Panc1 (cell line): Measurements from ENCODE around the gene LRRC74A. TPM values are rescaled to one million over a fixed set of nuclear protein-coding genes. Genes with fewer than 3 reads are reported as not detected.

Experiments
- ATAC-seq: fragments of 200-7000 bp; cut with Tn5 transposase; 2 replicates; pipeline ENCODE4 v1.9.1; 2020; ENCODE audit warnings: mild to moderate bottlenecking, moderate library complexity
- BruUV-seq: library from RNA; stranded (reverse); fragments of 400-500 nt; replicated peaks from 2 replicates; lab custom pipeline; 2021; lab: Mats Ljungman, UMichigan
- CTCF ChIA-PET: fragments of 300-600 bp; sonication (Branson Sonifier 250); formaldehyde crosslinking; loops from one replicate; lab custom pipeline; 2022; ENCODE audit warnings: antibody characterized with exemption; lab: Charles Lee
- POLR2A ChIA-PET: fragments of 300-600 bp; sonication (Branson Sonifier 250); formaldehyde crosslinking; loops from one replicate; lab custom pipeline; 2022; ENCODE audit warnings: antibody characterized with exemption; lab: Charles Lee
- DNase-seq: peaks from one replicate; pipeline ENCODE4 v3.0.0-alpha.2; 2010; ENCODE audit warnings: low read depth, low spot score
- H3K27ac ChIP-seq: 2 replicates; pipeline ENCODE4 v1.5.1; 2011; ENCODE audit warnings: mild to moderate bottlenecking, low read length, inconsistent platforms
- H3K27me3 ChIP-seq: fragments of 200-500 bp; sonication (Bioruptor generic); 2 replicates; pipeline ENCODE4 v1.6.0; 2014; ENCODE audit warnings: low read length, inconsistent platforms; ENCODE audit not compliant: control insufficient read depth, insufficient read depth
- H3K36me3 ChIP-seq: fragments of 200-500 bp; sonication (Bioruptor generic); 2 replicates; pipeline ENCODE4 v1.5.1; 2014; ENCODE audit warnings: inconsistent platforms, mild to moderate bottlenecking, low read length, moderate library complexity; ENCODE audit not compliant: control insufficient read depth, insufficient read depth
- H3K4me1 ChIP-seq: 2 replicates; pipeline ENCODE4 v1.5.1; 2011; ENCODE audit warnings: inconsistent platforms, mild to moderate bottlenecking, low read length, moderate library complexity; ENCODE audit not compliant: control insufficient read depth, insufficient read depth
- H3K4me3 ChIP-seq, 2 experiments: 2 replicates each; pipeline ENCODE4 v1.5.1; 2011 to 2012; ENCODE audit warnings: low read depth in 2 of 2, low read length in 2 of 2, mild to moderate bottlenecking in 2 of 2, inconsistent platforms in 1 of 2, moderate library complexity in 1 of 2
- H3K9me3 ChIP-seq: fragments of 200-500 bp; sonication (Bioruptor generic); 2 replicates; pipeline ENCODE4 v1.5.1; 2014; ENCODE audit warnings: low read depth, mild to moderate bottlenecking, inconsistent platforms, low read length, moderate library complexity; ENCODE audit not compliant: control insufficient read depth, insufficient read depth
- POLR2AphosphoS5 ChIP-seq: IDR thresholded peaks from 2 replicates; pipeline ENCODE4 v1.6.1; 2012; ENCODE audit warnings: mild to moderate bottlenecking, low read depth, low read length, moderate library complexity
- REST ChIP-seq, 2 experiments: IDR thresholded peaks; 2 replicates each; pipeline ENCODE4 v1.6.1; 2011 to 2012; ENCODE audit warnings: low read depth in 2 of 2, control low read depth in 1 of 2, low read length in 1 of 2, mild to moderate bottlenecking in 1 of 2, moderate library complexity in 1 of 2; ENCODE audit not compliant: insufficient read depth in 1 of 2
- SIN3A ChIP-seq: IDR thresholded peaks from 2 replicates; pipeline ENCODE4 v1.6.1; 2012; ENCODE audit warnings: low read depth, mild to moderate bottlenecking, low read length, moderate library complexity, borderline replicate concordance; ENCODE audit not compliant: insufficient read depth
- TCF7L2 ChIP-seq: IDR thresholded peaks from 2 replicates; pipeline ENCODE4 v1.6.1; 2011; ENCODE audit warnings: mild to moderate bottlenecking, low read depth, low read length, inconsistent platforms
- in situ Hi-C: cut with HindIII; loops from 2 replicates; pipeline ENCODE4 v1.10.0; 2016; ENCODE audit warnings: low sequenced_read_pairs, low pct_unique_long_range_greater_than_20kb
- intact Hi-C: fragments of 100-400 bp; cut with micrococcal nuclease; formaldehyde crosslinking; loops from one replicate; pipeline ENCODE4 v1.10.0; 2022; ENCODE audit not compliant: unreplicated experiment
- total RNA-seq: library from RNA; stranded (reverse); gene quantifications from one replicate; pipeline ENCODE4 v1.2.1, GENCODE V29; 2021; ENCODE audit not compliant: unreplicated experiment
- TF ChIP-seq, protein P1 (sequence below): fragments of 450-650 bp; IDR thresholded peaks from 2 replicates; pipeline ENCODE4 v1.5.1; 2017; ENCODE audit warnings: mild to moderate bottlenecking

Gene LRRC74A
- total RNA-seq, 1 experiment from 2014 or later = not detected

DNA sequence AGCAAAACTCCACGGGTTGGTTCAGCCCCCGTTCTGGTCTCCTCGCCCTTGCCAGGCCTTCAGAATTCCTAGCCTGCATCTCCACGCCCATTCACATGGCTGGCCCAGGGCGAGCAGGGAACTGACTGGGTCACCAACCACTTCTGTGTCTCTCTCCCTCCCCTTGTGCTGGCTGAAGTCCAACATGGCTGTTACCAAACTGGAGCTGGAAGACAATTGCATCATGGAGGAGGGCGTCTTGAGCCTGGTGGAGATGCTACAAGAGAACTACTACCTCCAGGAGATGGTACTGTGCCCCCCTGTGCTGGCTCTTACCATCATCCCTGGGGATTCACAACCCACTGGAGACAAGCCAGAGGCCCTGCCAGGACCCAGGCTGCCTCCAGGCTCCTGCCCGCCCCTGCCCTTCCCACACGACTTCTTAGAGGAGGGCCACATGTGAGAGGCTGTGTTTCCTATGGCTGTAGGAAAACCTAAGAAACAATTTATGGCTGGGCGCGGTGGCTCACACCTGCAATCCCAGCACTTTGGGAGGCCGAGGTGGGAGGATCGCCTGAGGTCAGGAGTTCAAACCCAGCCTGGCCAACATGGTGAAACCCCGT lies 9.9 kb downstream of the LRRC74A start:
- H3K4me3 ChIP-seq = no peak overlapping the region
- DNase-seq (no peak), ATAC-seq (no peak)
- no peak for TF ChIP-seq TCF7L2
- no peak for TF ChIP-seq REST (IDR thresholded peaks at IDR 0.05; ENCODE audit: insufficient read depth in 1 of 2, low read depth in 2 of 2, low read length in 1 of 2)
- no peak for TF ChIP-seq POLR2AphosphoS5
- TF ChIP-seq, protein P1, sequence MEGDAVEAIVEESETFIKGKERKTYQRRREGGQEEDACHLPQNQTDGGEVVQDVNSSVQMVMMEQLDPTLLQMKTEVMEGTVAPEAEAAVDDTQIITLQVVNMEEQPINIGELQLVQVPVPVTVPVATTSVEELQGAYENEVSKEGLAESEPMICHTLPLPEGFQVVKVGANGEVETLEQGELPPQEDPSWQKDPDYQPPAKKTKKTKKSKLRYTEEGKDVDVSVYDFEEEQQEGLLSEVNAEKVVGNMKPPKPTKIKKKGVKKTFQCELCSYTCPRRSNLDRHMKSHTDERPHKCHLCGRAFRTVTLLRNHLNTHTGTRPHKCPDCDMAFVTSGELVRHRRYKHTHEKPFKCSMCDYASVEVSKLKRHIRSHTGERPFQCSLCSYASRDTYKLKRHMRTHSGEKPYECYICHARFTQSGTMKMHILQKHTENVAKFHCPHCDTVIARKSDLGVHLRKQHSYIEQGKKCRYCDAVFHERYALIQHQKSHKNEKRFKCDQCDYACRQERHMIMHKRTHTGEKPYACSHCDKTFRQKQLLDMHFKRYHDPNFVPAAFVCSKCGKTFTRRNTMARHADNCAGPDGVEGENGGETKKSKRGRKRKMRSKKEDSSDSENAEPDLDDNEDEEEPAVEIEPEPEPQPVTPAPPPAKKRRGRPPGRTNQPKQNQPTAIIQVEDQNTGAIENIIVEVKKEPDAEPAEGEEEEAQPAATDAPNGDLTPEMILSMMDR = no peak
- TF ChIP-seq SIN3A = no peak
- no peaks in the 10 kb centered on the region for H3K36me3 ChIP-seq
- CTCF ChIA-PET = interaction anchor here (0.7 kb wide), 1 partner anchor 27 kb away, joined by 6 read pairs; no protein-coding TSS in a partner anchor
- H3K9me3 ChIP-seq = no peaks in the 10 kb centered on the region
- no peaks in the 10 kb centered on the region for H3K4me1 ChIP-seq
- intact Hi-C loops = no loop called here
- H3K27me3 ChIP-seq = peaks cover 9% of the 10 kb centered on the region; the same call in 1 of the 2 replicates
- in situ Hi-C loops = no loop called here
- H3K27ac ChIP-seq = no peak overlapping the region
- POLR2A ChIA-PET = no interaction called here
- no TSS peak for BruUV-seq

DNA sequence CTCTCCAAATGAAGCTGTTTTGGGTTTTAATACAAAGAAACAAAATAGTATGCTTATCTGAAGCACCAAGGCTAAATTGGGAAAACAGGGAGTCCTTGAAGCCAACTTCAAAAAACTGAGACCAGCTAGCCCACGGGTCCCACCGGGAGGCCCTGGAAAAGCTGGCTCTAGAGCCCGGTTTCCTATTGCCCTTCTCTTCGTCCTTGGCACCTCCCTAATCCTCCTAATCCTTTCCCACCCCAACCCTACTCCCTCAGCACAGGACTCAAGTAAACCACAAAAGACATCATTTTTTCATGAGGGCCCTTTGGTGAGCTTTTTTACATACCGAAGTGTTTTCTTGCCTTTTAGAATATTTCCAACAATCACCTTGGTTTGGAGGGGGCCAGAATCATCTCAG lies 11.3 kb downstream of the LRRC74A start:
- H3K27ac ChIP-seq = no peak overlapping the region
- H3K27me3 ChIP-seq = peaks cover 9% of the 10 kb centered on the region; the same call in 1 of the 2 replicates
- ChIA-PET CTCF (no interaction called here), POLR2A (no interaction called here)
- H3K9me3 ChIP-seq = no peaks in the 10 kb centered on the region
- no peaks in the 10 kb centered on the region for H3K36me3 ChIP-seq
- intact Hi-C loops = no loop called here
- no peak for ATAC-seq
- DNase-seq = no peak
- BruUV-seq = no TSS peak
- no peak overlapping the region for H3K4me3 ChIP-seq
- in situ Hi-C loops = no loop called here
- TF ChIP-seq, protein P1 = no peak
- no peak for TF ChIP-seq SIN3A
- TF ChIP-seq TCF7L2 = no peak
- no peak for TF ChIP-seq REST (IDR thresholded peaks at IDR 0.05; ENCODE audit: insufficient read depth in 1 of 2, low read depth in 2 of 2, low read length in 1 of 2)
- no peaks in the 10 kb centered on the region for H3K4me1 ChIP-seq
